GM12878 (cell line): ENCODE measurements around the gene NR2F2.

Source experiments
- ATF7 ChIP-seq: fragments of 450-650 bp; IDR thresholded peaks from 2 replicates; pipeline ENCODE4 v1.6.1; 2016; ENCODE audit warnings: low read depth, mild to moderate bottlenecking
- FOXK2 ChIP-seq: fragments of 450-650 bp; IDR thresholded peaks from 2 replicates; pipeline ENCODE4 v1.6.1; 2017; ENCODE audit warnings: mild to moderate bottlenecking, moderate library complexity
- FOXM1 ChIP-seq: IDR thresholded peaks from 2 replicates; pipeline ENCODE4 v1.6.1; 2012; ENCODE audit warnings: low read depth, mild to moderate bottlenecking, inconsistent platforms, low read length, moderate library complexity
- JUNB ChIP-seq: IDR thresholded peaks from 2 replicates; pipeline ENCODE4 v1.6.1; 2016; ENCODE audit warnings: antibody characterized with exemption, mild to moderate bottlenecking
- NFYB ChIP-seq: IDR thresholded peaks from 2 replicates; pipeline ENCODE4 v1.6.1; 2011; ENCODE audit warnings: low read depth, mild to moderate bottlenecking, low read length, improper control_type of control experiment, moderate library complexity; ENCODE audit not compliant: insufficient read depth
- POLR2AphosphoS2 ChIP-seq: IDR thresholded peaks from 2 replicates; pipeline ENCODE4 v1.6.1; 2011; ENCODE audit warnings: low read depth, mild to moderate bottlenecking, low read length, improper control_type of control experiment, moderate library complexity
- RBBP5 ChIP-seq: fragments of 200-600 bp; sonication (generic); conservative IDR thresholded peaks from 2 replicates; pipeline ENCODE4 v1.6.1; 2016
- ZBTB11 ChIP-seq: fragments of 450-650 bp; formaldehyde crosslinking; IDR thresholded peaks from 2 replicates; pipeline ENCODE4 v1.5.0; 2022; ENCODE audit warnings: mild to moderate bottlenecking, missing genetic modification characterization

GRCh38 chr15:96339619-96340347 is 9.3 kb downstream of the NR2F2 start:
- no peak for TF ChIP-seq FOXK2
- TF ChIP-seq POLR2AphosphoS2, result no peak
- TF ChIP-seq RBBP5, result no peak
- TF ChIP-seq ATF7, result no peak
- TF ChIP-seq FOXM1, result no peak
- TF ChIP-seq JUNB, result no peak
- no peak for TF ChIP-seq NFYB
- no peak for TF ChIP-seq ZBTB11
